Tibial nerve (tissue), 4 donors: Measurements from ENCODE around the gene CACNA1H. TPM values are rescaled to one million over a fixed set of nuclear protein-coding genes. Genes with fewer than 3 reads are reported as not detected.

Experiments
- DNase-seq, 2 donors: peaks; one replicate each; pipeline ENCODE4 v3.0.0-alpha.2; 2019; ENCODE audit warnings: low spot score in 2 of 2
- H3K27ac ChIP-seq, 4 donors: fragments of 200-600 bp; sonication (generic) in 3 of 4; one replicate each; pipeline ENCODE4 v1.5.1; 2017 to 2019; ENCODE audit warnings: mild to moderate bottlenecking in 1 of 4
- H3K27me3 ChIP-seq, 2 donors: fragments of 200-600 bp; sonication (generic) in 1 of 2; one replicate each; pipeline versions ENCODE4 v1.5.1 to v1.6.0; 2017 to 2019
- H3K36me3 ChIP-seq, 3 donors: fragments of 200-600 bp; sonication (generic); one replicate each; pipeline ENCODE4 v1.5.1; 2018 to 2019
- H3K4me1 ChIP-seq, 4 donors: fragments of 200-600 bp; sonication (generic) in 3 of 4; one replicate each; pipeline ENCODE4 v1.5.1; 2017 to 2019
- H3K4me3 ChIP-seq, 4 donors: fragments of 200-600 bp; sonication (generic) in 3 of 4; one replicate each; pipeline ENCODE4 v1.5.1; 2017 to 2019; ENCODE audit warnings: mild to moderate bottlenecking in 1 of 4, moderate library complexity in 1 of 4
- H3K9me3 ChIP-seq, 4 donors: fragments of 200-600 bp; sonication (generic) in 3 of 4; one replicate each; pipeline ENCODE4 v1.5.1; 2017 to 2019
- CTCF ChIP-seq, 5 experiments: fragments of 200-600 bp in 3 of 5; fragments of 450-650 bp in 2 of 5; sonication (generic) in 3 of 5; IDR thresholded peaks; one replicate each; pipeline ENCODE4 v1.5.1; 2016 to 2019; ENCODE audit warnings: antibody characterized with exemption in 5 of 5, mild to moderate bottlenecking in 3 of 5, moderate library complexity in 2 of 5
- EP300 ChIP-seq, 2 donors: sonication (generic); formaldehyde crosslinking; IDR thresholded peaks; one replicate each; pipeline ENCODE4 v1.6.1; 2017; ENCODE audit warnings: antibody characterized with exemption in 2 of 2, mild to moderate bottlenecking in 1 of 2
- POLR2A ChIP-seq, 2 donors: fragments of 450-650 bp; IDR thresholded peaks; one replicate each; pipeline ENCODE4 v1.6.1; 2017; ENCODE audit warnings: antibody characterized with exemption in 2 of 2, mild to moderate bottlenecking in 2 of 2, moderate library complexity in 2 of 2
- WGBS, 2 donors: methylation state at CpG; one replicate each; pipeline ENCODE4 v1.1.5; 2018; 5-methylcytosine and 5-hydroxymethylcytosine counted together
- total RNA-seq, 4 donors: library from RNA; depleted of rRNA; stranded (reverse); fragments of >200 nt; gene quantifications; one replicate each; pipeline ENCODE4 v1.1.0, GENCODE V29; 2016

The CACNA1H gene
- total RNA-seq, 4 donors from 2014 or later = 3.8 to 12.0 (median 9.0) TPM

- Histone ChIP-seq H3K4me1 (no peaks in the 10 kb centered on the region), H3K9me3 (no peaks in the 10 kb centered on the region), H3K4me3 (no peak overlapping the region), H3K27me3 (no peaks in the 10 kb centered on the region), H3K27ac (no peak overlapping the region), H3K36me3 (no peaks in the 10 kb centered on the region)
- TF ChIP-seq CTCF (IDR thresholded peaks at IDR 0.05) (no peak), POLR2A (IDR thresholded peaks at IDR 0.05) (no peak), EP300 (IDR thresholded peaks at IDR 0.05) (no peak)
- 92 to 93% methylated on average over 26 to 50 of the region's 55 CpGs for WGBS, 2 donors
- DNase-seq = no peak
Observed at GRCh38 chr16:1220098-1220728, 67.3 kb downstream of the CACNA1H start.

- Histone ChIP-seq H3K4me1 (no peaks in the 10 kb centered on the region), H3K27ac (no peak overlapping the region), H3K9me3 (no peaks in the 10 kb centered on the region), H3K4me3 (no peak overlapping the region), H3K36me3 (no peaks in the 10 kb centered on the region), H3K27me3 (no peaks in the 10 kb centered on the region)
- TF ChIP-seq CTCF (IDR thresholded peaks at IDR 0.05) (no peak), POLR2A (IDR thresholded peaks at IDR 0.05) (no peak), EP300 (IDR thresholded peaks at IDR 0.05) (no peak)
- 79 to 80% methylated on average over 48 of the region's 48 CpGs for WGBS, 2 donors
- no peak for DNase-seq
Observed at GRCh38 chr16:1220841-1221627, 68.1 kb downstream of the CACNA1H start.

GRCh38 chr16:1221628-1222552, 69.0 kb downstream of the CACNA1H start:
- TF ChIP-seq EP300 (IDR thresholded peaks at IDR 0.05) = no peak
- TF ChIP-seq POLR2A (IDR thresholded peaks at IDR 0.05) = no peak
- no peak for TF ChIP-seq CTCF (IDR thresholded peaks at IDR 0.05)
- Histone ChIP-seq H3K36me3 (no peaks in the 10 kb centered on the region), H3K27me3 (no peaks in the 10 kb centered on the region), H3K9me3 (no peaks in the 10 kb centered on the region), H3K4me3 (no peak overlapping the region), H3K4me1 (no peaks in the 10 kb centered on the region), H3K27ac (no peak overlapping the region)
- WGBS, 2 donors = 78% methylated on average over 35 to 36 of the region's 40 CpGs
- DNase-seq = no peak

GRCh38 chr16:1222553-1223354, 69.8 kb downstream of the CACNA1H start:
- 62 to 65% methylated on average over 17 to 25 of the region's 25 CpGs for WGBS, 2 donors
- Histone ChIP-seq H3K4me3 (no peak overlapping the region), H3K27ac (no peak overlapping the region), H3K36me3 (no peaks in the 10 kb centered on the region), H3K9me3 (no peaks in the 10 kb centered on the region), H3K27me3 (no peaks in the 10 kb centered on the region), H3K4me1 (no peaks in the 10 kb centered on the region)
- no peak for DNase-seq
- TF ChIP-seq CTCF (IDR thresholded peaks at IDR 0.05) (no peak), POLR2A (IDR thresholded peaks at IDR 0.05) (no peak), EP300 (IDR thresholded peaks at IDR 0.05) (no peak)
